Measurements from ENCODE around the gene GRM7. TPM values are rescaled to one million over a fixed set of nuclear protein-coding genes. Genes with fewer than 3 reads are reported as not detected.

The GRM7 gene
- total RNA-seq, 1 experiment from 2014 or later: not detected

- DNase-seq (ENCODE audit: low read depth, low spot score) (no peak), ATAC-seq (peak; percentile 49; the same call in 1 of the 2 replicates)
- no peak overlapping the region for H3K4me3 ChIP-seq (replicated peaks in 1 of 2; ENCODE audit: low read depth in 1 of 2, low read length in 2 of 2)
- no peak overlapping the region for H2AFZ ChIP-seq (ENCODE audit: low read depth, low read length, poor library complexity, severe bottlenecking)
- no peak overlapping the region for H3K27ac ChIP-seq (ENCODE audit: low read depth, low read length)
- no TSS peak for BruUV-seq (replicated peaks)
- intact Hi-C loops (cut with micrococcal nuclease): no loop called here
- no peak overlapping the region for H3K9ac ChIP-seq (ENCODE audit: low read length)
- H3K4me1 ChIP-seq (ENCODE audit: control insufficient read depth in 1 of 2, insufficient read depth in 2 of 2, low read length in 2 of 2): no peaks in the 10 kb centered on the region
- H3K9me2 ChIP-seq (ENCODE audit: insufficient read depth): no peaks in the 10 kb centered on the region
- ChIA-PET POLR2A (no interaction called here), CTCF (no interaction called here), RAD21 (ENCODE audit: low non-redundant PET in 1 of 2, low total read pairs in 2 of 2, uncharacterized antibody in 2 of 2, unreplicated experiment in 2 of 2) (no interaction called here)
- H3K4me2 ChIP-seq (ENCODE audit: low read length): no peak overlapping the region
- no peak for TF ChIP-seq ZBTB33 (IDR thresholded peaks at IDR 0.05; ENCODE audit: extremely low read depth, insufficient replicate concordance, low read length)
- TF ChIP-seq EZH2 (IDR thresholded peaks at IDR 0.05): no peak
- TF ChIP-seq EGR1 (IDR thresholded peaks at IDR 0.05; ENCODE audit: low read depth): no peak
- TF ChIP-seq POLR2A (IDR thresholded peaks at IDR 0.05; ENCODE audit: borderline replicate concordance, extremely low read depth, insufficient read depth, insufficient read length): no peak
- no peak for TF ChIP-seq EZH2phosphoT487 (IDR thresholded peaks at IDR 0.05; ENCODE audit: borderline replicate concordance)
- TF ChIP-seq ATF3 (IDR thresholded peaks at IDR 0.05): no peak
- TF ChIP-seq CEBPB (IDR thresholded peaks at IDR 0.05; ENCODE audit: low read depth): no peak
- TF ChIP-seq POLR2AphosphoS5 (IDR thresholded peaks at IDR 0.05; ENCODE audit: low read depth, low read length): no peak
- TF ChIP-seq JUND (IDR thresholded peaks at IDR 0.05): no peak
- no peak for TF ChIP-seq YY1 (IDR thresholded peaks at IDR 0.05; ENCODE audit: extremely low read depth, insufficient replicate concordance, low read depth, low read length)
- no peak for TF ChIP-seq TCF7L2 (IDR thresholded peaks at IDR 0.05; ENCODE audit: borderline replicate concordance, extremely low read depth, insufficient read depth, insufficient read length)
- no peak for TF ChIP-seq ELF1 (IDR thresholded peaks at IDR 0.05; ENCODE audit: borderline replicate concordance, low read depth)
- TF ChIP-seq SRF (IDR thresholded peaks at IDR 0.05; ENCODE audit: low read depth): no peak
- no peak for TF ChIP-seq SIN3A (IDR thresholded peaks at IDR 0.05; ENCODE audit: low read depth)
- no peak for TF ChIP-seq RAD21 (IDR thresholded peaks at IDR 0.05; ENCODE audit: low read depth)
- TF ChIP-seq REST (IDR thresholded peaks at IDR 0.05; ENCODE audit: low read depth): no peak
- no peaks in the 10 kb centered on the region for H3K36me3 ChIP-seq (ENCODE audit: control insufficient read depth in 1 of 2, insufficient read depth in 2 of 2, low read length in 2 of 2)
- no peaks in the 10 kb centered on the region for H4K20me1 ChIP-seq (ENCODE audit: insufficient read depth)
- no peaks in the 10 kb centered on the region for H3K79me2 ChIP-seq (ENCODE audit: insufficient read depth, low read length)
- H3K9me3 ChIP-seq (ENCODE audit: control insufficient read depth in 1 of 2, insufficient read depth in 1 of 2, low read depth in 1 of 2, low read length in 2 of 2): no peaks in the 10 kb centered on the region
- no peaks in the 10 kb centered on the region for H3K27me3 ChIP-seq (ENCODE audit: insufficient read depth, low read length)
These were observed 471.8 kb downstream of the GRM7 start for GRCh38 chr3:7332696-7333095.
